GM18507 (cell line): ENCODE data around the gene CHMP4A.
"Not testable (repeated sequence)": the region's sequence is repeated elsewhere in the genome, so short reads cannot be mapped to it uniquely, and the experiment has no call there.

Experiments used
- DNase-seq: peaks from one replicate; pipeline ENCODE4 v3.0.0; 2011; ENCODE audit warnings: low read depth; ENCODE audit not compliant: insufficient read length; ENCODE audit errors: extremely low spot score
- FAIRE-seq: peaks from 2 replicates; lab custom pipeline; 2011; peaks lifted over from hg19 to GRCh38; lab: Jason Lieb, UNC

Gene CHMP4A

DNA sequence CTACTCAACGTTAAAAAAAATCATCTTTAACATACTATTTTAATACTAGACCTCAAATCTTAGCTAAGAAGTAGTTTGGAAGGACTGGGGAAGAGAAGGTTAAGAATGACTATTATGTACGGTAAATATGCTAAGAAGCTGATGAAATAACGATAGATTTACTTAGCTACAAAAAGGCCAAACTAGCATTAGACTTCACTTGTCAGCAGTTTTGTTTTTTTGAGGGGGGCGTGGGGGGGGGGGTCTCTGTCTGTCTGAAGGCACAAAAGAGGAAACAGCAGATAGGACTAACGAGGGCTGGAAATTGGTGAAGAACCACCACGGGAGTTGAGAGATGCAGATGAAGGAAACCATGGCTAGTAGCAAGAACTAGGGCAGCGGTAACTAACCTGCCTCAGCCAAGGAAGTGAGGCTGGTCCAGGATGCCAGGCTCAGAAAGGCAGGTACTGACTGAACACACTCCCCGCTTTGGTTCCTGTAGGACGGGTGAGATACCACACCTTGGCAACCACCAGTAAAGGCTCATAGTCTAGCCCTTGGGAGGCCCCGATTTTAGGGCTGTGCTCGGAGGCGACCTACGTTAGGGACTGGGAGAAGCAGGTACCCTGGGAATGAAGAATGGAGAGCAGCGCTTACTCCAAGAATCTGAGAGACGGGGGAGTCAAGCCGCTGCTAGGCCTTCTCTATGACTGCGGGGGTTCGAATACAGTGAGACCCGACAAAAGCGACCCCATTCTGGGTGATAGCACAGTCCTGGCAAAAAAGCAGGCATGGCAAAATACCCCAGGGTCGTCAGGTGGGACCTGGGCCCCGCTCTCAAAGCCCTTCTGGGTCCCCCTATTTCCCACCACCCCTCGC lies 18.2 kb upstream of the CHMP4A start:
- no peak for FAIRE-seq
- no peak for DNase-seq

DNA sequence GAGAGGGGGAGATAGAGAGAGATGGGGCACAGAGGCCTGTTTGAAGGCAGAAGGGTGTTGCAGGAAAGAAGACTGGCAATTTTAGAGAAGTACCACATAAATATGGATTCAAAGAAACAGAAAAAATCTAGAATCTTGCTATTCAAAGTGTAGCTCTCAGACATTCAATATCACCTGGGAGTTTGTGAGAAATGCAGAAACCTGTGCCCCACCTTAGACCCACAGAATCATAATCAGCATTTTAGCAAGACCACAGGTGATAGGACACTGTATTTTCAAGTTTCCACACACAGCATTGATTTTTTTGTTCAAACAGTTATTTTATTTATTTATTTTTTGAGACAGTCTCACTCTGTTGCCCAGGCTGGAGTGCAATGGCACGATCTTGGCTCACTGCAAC lies 15.6 kb upstream of the CHMP4A start:
- no peak for DNase-seq
- FAIRE-seq: no peak

DNA sequence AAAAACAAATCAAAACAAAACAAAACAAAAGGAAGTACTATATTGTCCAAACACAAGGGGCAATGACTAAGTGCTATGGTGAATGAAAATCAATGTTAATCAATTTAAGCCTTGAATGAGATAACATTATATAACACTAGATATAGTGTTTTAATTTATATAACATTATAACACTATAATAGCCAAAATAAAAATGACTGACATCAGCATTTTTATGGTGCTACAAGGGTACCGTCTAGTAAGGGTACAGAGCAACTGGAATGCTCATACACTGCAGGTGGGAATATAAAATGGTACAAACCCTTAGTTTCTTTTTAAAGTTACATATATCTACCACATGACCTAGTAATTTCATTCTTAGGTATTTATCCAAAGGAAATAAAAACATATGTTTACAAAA lies 13.2 kb upstream of the CHMP4A start:
- no peak for DNase-seq
- no peak for FAIRE-seq

GRCh38 chr14:24224618-24225071 lies 11.4 kb upstream of the CHMP4A start:
- DNase-seq: no peak
- FAIRE-seq: no peak

GRCh38 chr14:24222987-24223386 lies 9.7 kb upstream of the CHMP4A start:
- DNase-seq, FAIRE-seq: not testable (repeated sequence)

DNA sequence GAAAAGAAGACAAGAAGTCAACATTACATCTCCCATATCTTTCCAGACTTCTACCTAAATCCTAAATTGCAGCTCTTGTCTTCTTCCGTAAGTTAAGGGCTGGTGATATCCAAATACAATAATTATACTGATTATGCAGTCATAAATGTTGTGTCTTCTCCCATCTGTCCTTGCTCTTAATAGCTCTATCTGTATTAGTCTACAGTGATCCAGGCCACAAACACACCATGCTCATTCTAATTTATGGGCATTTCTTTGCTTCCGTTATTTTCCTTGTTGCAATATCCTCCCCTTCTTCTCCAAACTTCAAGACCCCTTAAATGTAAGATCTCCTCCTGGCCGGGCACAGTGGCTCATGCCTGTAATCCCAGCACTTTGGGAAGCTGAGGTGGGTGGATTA lies 6.2 kb upstream of the CHMP4A start:
- no peak for FAIRE-seq
- DNase-seq: no peak

- FAIRE-seq (no peak), DNase-seq (no peak)
Measured at GRCh38 chr14:24219080-24219479, 5.8 kb upstream of the CHMP4A start.

GRCh38 chr14:24216876-24217275 lies 3.6 kb upstream of the CHMP4A start:
- DNase-seq, FAIRE-seq: not testable (repeated sequence)

DNA sequence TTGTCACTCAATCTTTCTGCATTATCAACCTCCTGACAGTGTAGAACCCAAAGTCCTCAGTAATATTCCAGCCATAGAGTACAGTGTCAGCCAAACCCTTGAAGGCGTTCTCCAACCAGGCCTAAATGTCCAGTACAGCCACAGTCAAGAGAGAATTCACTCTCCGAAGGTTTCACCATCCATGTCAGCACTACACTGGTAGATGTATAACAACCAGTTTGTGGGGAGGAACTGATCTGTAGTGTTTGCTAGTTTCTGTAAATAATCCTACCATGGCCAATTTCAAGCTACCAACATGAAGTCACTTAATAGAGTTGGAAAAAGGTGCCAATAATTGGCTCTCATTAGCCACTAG lies 3.0 kb upstream of the CHMP4A start:
- DNase-seq (no peak), FAIRE-seq (no peak)

- FAIRE-seq (peak; percentile 92), DNase-seq (peak; percentile 85)
Measured at GRCh38 chr14:24215495-24216344, 2.4 kb upstream of the CHMP4A start, which contains the start of gene MDP1. Gene MDP1, minus strand, starts transcription at chr14:24216066. Its CDS starts 111 bp downstream, at chr14:24215955.

DNA sequence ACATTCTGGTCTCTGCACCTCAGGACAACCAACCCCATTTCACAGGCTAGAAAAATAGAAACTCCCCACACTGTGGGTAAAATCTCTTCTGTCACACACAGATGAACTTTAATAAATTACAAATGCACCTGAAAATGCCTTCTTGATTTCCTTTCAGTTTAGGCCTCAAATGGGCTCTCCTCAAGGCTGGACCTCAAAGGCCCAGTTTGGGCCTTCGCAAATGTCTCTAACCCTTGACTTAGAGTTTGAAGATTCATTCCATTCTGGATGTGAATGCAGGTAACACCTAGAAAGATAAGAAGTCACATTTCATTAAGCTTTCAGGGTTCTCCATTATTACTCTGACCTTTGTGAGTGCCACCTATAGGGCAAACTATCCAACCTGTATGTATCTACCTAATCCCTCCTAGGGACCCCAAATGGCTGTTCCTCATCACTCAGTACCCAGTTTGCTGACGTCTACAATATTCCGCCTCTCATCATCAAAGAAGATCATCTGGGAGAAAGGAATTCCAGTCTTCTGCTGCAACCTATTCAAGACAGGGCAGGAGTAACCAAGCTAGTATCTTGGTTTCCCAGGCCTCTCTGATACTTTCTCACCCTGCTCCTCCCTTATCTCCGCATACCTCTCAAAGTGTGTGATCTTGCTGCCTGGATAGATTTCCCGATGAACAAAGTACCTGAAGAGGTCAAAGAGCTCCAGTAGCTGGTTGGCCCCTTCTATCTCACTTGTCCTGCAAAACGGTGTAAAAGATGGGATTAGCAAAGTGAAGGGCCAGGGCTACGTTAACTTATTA lies 776 bp upstream of the CHMP4A start:
- DNase-seq (no peak), FAIRE-seq (no peak)

GRCh38 chr14:24211311-24211710 lies 2.0 kb downstream of the CHMP4A start:
- DNase-seq: no peak
- FAIRE-seq: no peak

- DNase-seq (no peak), FAIRE-seq (no peak)
Measured at GRCh38 chr14:24207625-24208024, 5.7 kb downstream of the CHMP4A start.

- FAIRE-seq (no peak), DNase-seq (no peak)
Measured at GRCh38 chr14:24207104-24207551, 6.2 kb downstream of the CHMP4A start.

- DNase-seq: no peak
- FAIRE-seq: no peak
Measured at GRCh38 chr14:24206260-24207103, 6.8 kb downstream of the CHMP4A start.

- FAIRE-seq (no peak), DNase-seq (no peak)
Measured at GRCh38 chr14:24204163-24205146, 8.8 kb downstream of the CHMP4A start.

DNA sequence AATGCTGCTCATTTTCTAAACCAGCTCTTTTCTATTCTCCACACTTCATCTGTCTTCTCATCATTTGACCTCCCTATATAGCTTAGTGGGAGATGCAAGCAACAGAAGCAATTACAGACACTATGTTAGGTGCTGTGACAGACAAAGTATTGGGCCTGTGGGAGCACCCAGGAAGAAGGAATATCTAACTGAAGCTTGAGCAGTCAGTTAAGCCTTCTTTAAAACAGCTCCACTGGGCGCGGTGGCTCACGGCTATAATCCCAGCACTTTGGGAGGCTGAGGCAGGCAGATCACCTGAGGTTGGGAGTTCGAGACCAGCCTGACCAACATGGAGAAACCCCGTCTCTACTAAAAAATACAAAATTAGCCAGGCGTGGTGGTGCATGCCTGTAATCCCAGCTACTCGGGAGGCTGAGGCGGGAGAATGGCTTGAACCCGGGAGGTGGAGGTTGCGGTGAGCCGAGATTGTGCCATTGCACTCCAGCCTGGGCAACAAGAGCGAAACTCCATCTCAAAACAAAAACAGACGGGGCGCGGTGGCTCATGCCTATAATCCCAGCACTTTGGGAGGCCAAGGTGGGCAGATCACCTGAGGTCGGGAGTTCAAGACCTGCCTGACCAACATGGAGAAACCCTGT lies 9.9 kb downstream of the CHMP4A start:
- DNase-seq, FAIRE-seq: not testable (repeated sequence)
